ENCODE results near the gene CACNA2D1.

DNA sequence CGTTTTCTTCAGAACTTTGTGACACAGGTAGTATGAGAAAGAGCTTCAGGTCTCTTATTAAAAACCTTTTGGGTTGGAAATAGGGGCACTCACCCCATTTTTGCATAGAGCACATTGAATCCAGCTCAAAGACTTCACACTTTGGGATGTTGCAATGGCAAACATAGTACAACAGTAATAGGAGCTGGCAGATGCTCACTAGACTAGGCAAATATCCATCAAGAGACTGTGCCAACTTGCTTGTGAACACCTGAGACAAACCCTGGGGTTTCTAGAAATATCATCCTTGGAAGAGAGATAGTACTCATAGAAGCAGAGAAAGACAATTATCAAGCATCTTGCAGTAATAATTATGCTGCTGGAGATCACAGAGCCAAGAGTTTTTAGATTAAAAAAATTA lies 280.0 kb downstream of the CACNA2D1 start:
- TF ChIP-seq CTCF (IDR thresholded peaks at IDR 0.05) (no peak), POLR2A (IDR thresholded peaks at IDR 0.05) (no peak), POLR2AphosphoS5 (IDR thresholded peaks at IDR 0.05) (no peak)
